HCT116 (cell line): ENCODE results near the gene CDK19. TPM values are rescaled to one million over a fixed set of nuclear protein-coding genes. Genes with fewer than 3 reads are reported as not detected.

Source experiments
- ATAC-seq: fragments of 200-7000 bp; cut with Tn5 transposase; 2 replicates; pipeline ENCODE4 v1.9.1; 2020; ENCODE audit warnings: mild to moderate bottlenecking, moderate library complexity
- BruUV-seq: library from RNA; stranded (reverse); fragments of 400-500 nt; replicated peaks from 2 replicates; lab custom pipeline; 2021; lab: Mats Ljungman, UMichigan
- CTCF ChIA-PET: fragments of 300-600 bp; sonication (Branson Sonifier 250); formaldehyde crosslinking; loops from one replicate; lab custom pipeline; 2021; ENCODE audit warnings: antibody characterized with exemption; lab: Charles Lee
- POLR2A ChIA-PET: fragments of 300-600, 350-600 bp; sonication (Branson Sonifier 250); formaldehyde crosslinking; loops from one replicate; lab custom pipeline; 2021; ENCODE audit warnings: antibody characterized with exemption; lab: Charles Lee
- RAD21 ChIA-PET, 2 experiments: fragments of 300-600 bp; sonication (Branson Sonifier 250); formaldehyde crosslinking; loops; one replicate each; lab custom pipeline; 2023; ENCODE audit warnings: low total read pairs in 2 of 2; ENCODE audit not compliant: uncharacterized antibody in 2 of 2, unreplicated experiment in 2 of 2, low non-redundant PET in 1 of 2; lab: Charles Lee
- DNase-seq: peaks from one replicate; pipeline ENCODE4 v3.0.0-alpha.2; 2010; ENCODE audit warnings: low read depth, low spot score
- H2AFZ ChIP-seq: fragments of 200-600 bp; shearing (Covaris generic), sonication (generic); 2 replicates; pipeline ENCODE4 v1.6.1; 2017; ENCODE audit warnings: low read depth, mixed run types, mixed read lengths, antibody characterized with exemption, low read length; ENCODE audit not compliant: poor library complexity, severe bottlenecking
- H3K27ac ChIP-seq: 2 replicates; pipeline ENCODE4 v1.5.1; 2012; ENCODE audit warnings: low read depth, low read length
- H3K27me3 ChIP-seq: fragments of 200-600 bp; sonication (generic); 2 replicates; pipeline ENCODE4 v1.6.1; 2016; ENCODE audit warnings: mixed run types, low read length, mixed read lengths; ENCODE audit not compliant: insufficient read depth
- H3K36me3 ChIP-seq, 2 experiments: fragments of 200-500 bp in 1 of 2; fragments of 200-600 bp in 1 of 2; sonication (Bioruptor generic) in 1 of 2; sonication (generic) in 1 of 2; 2 replicates each; pipeline versions ENCODE4 v1.5.1 to v1.6.1; 2014 to 2016; ENCODE audit warnings: low read length in 2 of 2, inconsistent platforms in 1 of 2, mixed read lengths in 1 of 2, mixed run types in 1 of 2; ENCODE audit not compliant: insufficient read depth in 2 of 2, control insufficient read depth in 1 of 2
- H3K4me1 ChIP-seq, 2 experiments: fragments of 200-600 bp in 1 of 2; sonication (generic) in 1 of 2; 2 replicates each; pipeline versions ENCODE4 v1.5.1 to v1.6.1; 2012 to 2017; ENCODE audit warnings: low read length in 2 of 2, inconsistent platforms in 1 of 2, mild to moderate bottlenecking in 1 of 2, mixed read lengths in 1 of 2, mixed run types in 1 of 2, moderate library complexity in 1 of 2; ENCODE audit not compliant: insufficient read depth in 2 of 2, control insufficient read depth in 1 of 2
- H3K4me2 ChIP-seq: fragments of 200-600 bp; sonication (generic); 2 replicates; pipeline ENCODE4 v1.6.1; 2017; ENCODE audit warnings: mixed run types, low read length, mixed read lengths
- H3K4me3 ChIP-seq, 2 experiments: fragments of 200-600 bp in 1 of 2; sonication (generic) in 1 of 2; replicated peaks in 1 of 2; 2 replicates each; pipeline ENCODE4 v1.5.1; 2011 to 2016; ENCODE audit warnings: low read length in 2 of 2, control low read depth in 1 of 2, low read depth in 1 of 2, mild to moderate bottlenecking in 1 of 2, mixed read lengths in 1 of 2, mixed run types in 1 of 2
- H3K79me2 ChIP-seq: fragments of 200-600 bp; sonication (generic); 2 replicates; pipeline ENCODE4 v1.6.1; 2017; ENCODE audit warnings: mild to moderate bottlenecking, mixed run types, low read length, moderate library complexity, mixed read lengths; ENCODE audit not compliant: insufficient read depth
- H3K9ac ChIP-seq: fragments of 200-600 bp; sonication (generic); 2 replicates; pipeline ENCODE4 v1.6.1; 2016; ENCODE audit warnings: low read length, mixed read lengths
- H3K9me2 ChIP-seq: fragments of 200-600 bp; sonication (generic), shearing (Covaris generic); 2 replicates; pipeline ENCODE4 v1.6.1; 2017; ENCODE audit warnings: mixed run types, mild to moderate bottlenecking, moderate library complexity; ENCODE audit not compliant: insufficient read depth
- H3K9me3 ChIP-seq, 2 experiments: fragments of 200-500 bp in 1 of 2; fragments of 200-600 bp in 1 of 2; sonication (Bioruptor generic) in 1 of 2; sonication (generic) in 1 of 2; 2 replicates each; pipeline ENCODE4 v1.6.1; 2014 to 2017; ENCODE audit warnings: low read length in 2 of 2, mixed read lengths in 2 of 2, inconsistent platforms in 1 of 2, low read depth in 1 of 2, mild to moderate bottlenecking in 1 of 2, mixed run types in 1 of 2, moderate library complexity in 1 of 2; ENCODE audit not compliant: control insufficient read depth in 1 of 2, insufficient read depth in 1 of 2
- H4K20me1 ChIP-seq: fragments of 200-600 bp; sonication (generic), shearing (Covaris generic); 2 replicates; pipeline ENCODE4 v1.6.1; 2017; ENCODE audit warnings: mixed run types, mild to moderate bottlenecking, moderate library complexity; ENCODE audit not compliant: insufficient read depth
- CEBPB ChIP-seq: IDR thresholded peaks from 2 replicates; pipeline ENCODE4 v1.6.1; 2012; ENCODE audit warnings: low read depth
- EZH2 ChIP-seq: fragments of 200-600 bp; sonication (generic); IDR thresholded peaks from 2 replicates; pipeline ENCODE4 v1.6.1; 2017; ENCODE audit warnings: antibody characterized with exemption, mixed run types
- FOSL1 ChIP-seq: IDR thresholded peaks from 2 replicates; pipeline ENCODE4 v1.6.1; 2012; ENCODE audit warnings: low read depth
- JUND ChIP-seq: IDR thresholded peaks from 2 replicates; pipeline ENCODE4 v1.6.1; 2012
- POLR2A ChIP-seq: IDR thresholded peaks from 2 replicates; pipeline ENCODE4 v1.7.0; 2011; ENCODE audit warnings: borderline replicate concordance; ENCODE audit not compliant: insufficient read depth, insufficient read length; ENCODE audit errors: extremely low read depth
- POLR2AphosphoS5 ChIP-seq: IDR thresholded peaks from 2 replicates; pipeline ENCODE4 v1.6.1; 2011; ENCODE audit warnings: mild to moderate bottlenecking, low read depth, low read length, moderate library complexity
- SIN3A ChIP-seq: IDR thresholded peaks from 2 replicates; pipeline ENCODE4 v1.6.1; 2012; ENCODE audit warnings: low read depth
- SP1 ChIP-seq: IDR thresholded peaks from 2 replicates; pipeline ENCODE4 v1.6.1; 2012; ENCODE audit warnings: low read depth
- SRF ChIP-seq: IDR thresholded peaks from 2 replicates; pipeline ENCODE4 v1.6.1; 2012; ENCODE audit warnings: low read depth
- TCF7L2 ChIP-seq: IDR thresholded peaks from 2 replicates; pipeline ENCODE4 v1.7.0; 2011; ENCODE audit warnings: borderline replicate concordance, inconsistent platforms; ENCODE audit not compliant: insufficient read depth, insufficient read length; ENCODE audit errors: extremely low read depth
- ZBTB33 ChIP-seq: IDR thresholded peaks from 2 replicates; pipeline ENCODE4 v1.6.1; 2011; ENCODE audit warnings: mild to moderate bottlenecking, low read length, moderate library complexity; ENCODE audit not compliant: insufficient replicate concordance; ENCODE audit errors: extremely low read depth
- ZFX ChIP-seq: fragments of 450-650 bp; IDR thresholded peaks from 2 replicates; pipeline ENCODE4 v1.6.1; 2017
- ZNF274 ChIP-seq: fragments of 200-500 bp; sonication (Bioruptor generic); IDR thresholded peaks from 2 replicates; pipeline ENCODE4 v1.6.1; 2014; ENCODE audit warnings: mild to moderate bottlenecking, low read depth, low read length, inconsistent platforms
- intact Hi-C: fragments of 100-400 bp; cut with micrococcal nuclease; formaldehyde crosslinking; loops from 2 replicates; pipeline ENCODE4 v1.10.0; 2022
- total RNA-seq: library from RNA; stranded (reverse); gene quantifications from one replicate; pipeline ENCODE4 v1.2.1, GENCODE V29; 2021; ENCODE audit not compliant: unreplicated experiment
- TF ChIP-seq, protein P1 (sequence below): IDR thresholded peaks from 2 replicates; pipeline ENCODE4 v1.6.1; 2012

CDK19 gene
- total RNA-seq, 1 experiment from 2014 or later: 20.0 TPM

GRCh38 chr6:110693994-110694393, 121.3 kb downstream of the CDK19 start:
- ChIA-PET POLR2A (no interaction called here), CTCF (no interaction called here), RAD21 (no interaction called here)
- intact Hi-C loops: no loop called here
- DNase-seq: no peak
- Histone ChIP-seq H3K4me1 (peaks cover 4 to 5% of the 10 kb centered on the region in 2 experiments), H4K20me1 (no peaks in the 10 kb centered on the region), H3K79me2 (no peaks in the 10 kb centered on the region), H3K9ac (no peak overlapping the region), H3K27me3 (no peaks in the 10 kb centered on the region), H2AFZ (no peak overlapping the region), H3K9me3 (no peaks in the 10 kb centered on the region), H3K27ac (no peak overlapping the region), H3K9me2 (no peaks in the 10 kb centered on the region), H3K4me2 (no peak overlapping the region), H3K4me3 (no peak overlapping the region), H3K36me3 (no peaks in the 10 kb centered on the region)
- TF ChIP-seq JUND (no peak), ZNF274 (no peak)
- ATAC-seq: no peak
- no TSS peak for BruUV-seq

GRCh38 chr6:110693296-110693695, 122.0 kb downstream of the CDK19 start:
- ChIA-PET RAD21 (no interaction called here), POLR2A (no interaction called here)
- ATAC-seq: no peak

More at GRCh38 chr6:110693296-110693695, 122.0 kb downstream of the CDK19 start:
- Histone ChIP-seq H3K27me3 (no peaks in the 10 kb centered on the region), H3K4me3 (no peak overlapping the region), H2AFZ (no peak overlapping the region), H3K4me2 (no peak overlapping the region)
- no peak for DNase-seq
- TF ChIP-seq SRF: no peak
- no peak for TF ChIP-seq FOSL1
- no peak for TF ChIP-seq POLR2A
- TF ChIP-seq SP1: no peak
- TF ChIP-seq ZBTB33: no peak
- TF ChIP-seq, protein P1, sequence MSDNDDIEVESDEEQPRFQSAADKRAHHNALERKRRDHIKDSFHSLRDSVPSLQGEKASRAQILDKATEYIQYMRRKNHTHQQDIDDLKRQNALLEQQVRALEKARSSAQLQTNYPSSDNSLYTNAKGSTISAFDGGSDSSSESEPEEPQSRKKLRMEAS: no peak
- TF ChIP-seq CEBPB: no peak
- no peak for TF ChIP-seq POLR2AphosphoS5
- no peak for TF ChIP-seq SIN3A
- no peak for TF ChIP-seq TCF7L2
- TF ChIP-seq EZH2: no peak
- TF ChIP-seq ZFX: no peak
- TF ChIP-seq, all 23 proteins: peak for 0
- CTCF ChIA-PET: no interaction called here
- no TSS peak for BruUV-seq
- H3K4me1 ChIP-seq: peaks cover 7 to 12% of the 10 kb centered on the region in 2 experiments
- no peaks in the 10 kb centered on the region for H3K9me2 ChIP-seq
- no peaks in the 10 kb centered on the region for H3K36me3 ChIP-seq
- no peaks in the 10 kb centered on the region for H3K79me2 ChIP-seq
- no peak overlapping the region for H3K9ac ChIP-seq
- H4K20me1 ChIP-seq: no peaks in the 10 kb centered on the region
- intact Hi-C loops: no loop called here
- H3K9me3 ChIP-seq: no peaks in the 10 kb centered on the region
- H3K27ac ChIP-seq: no peak overlapping the region
